Liver (tissue), 9 donors: ENCODE data around the gene TTC39A. TPM values are rescaled to one million over a fixed set of nuclear protein-coding genes. Genes with fewer than 3 reads are reported as not detected.

Experiments
- DNase-seq: peaks from one replicate; pipeline ENCODE4 v3.0.0-alpha.2; 2017; ENCODE audit warnings: low spot score
- H3K27ac ChIP-seq, 2 donors: one replicate each; pipeline ENCODE4 v1.7.0; 2013; ENCODE audit warnings: inconsistent platforms in 2 of 2, low read length in 2 of 2, control low read depth in 1 of 2, low read depth in 1 of 2, mild to moderate bottlenecking in 1 of 2
- H3K27me3 ChIP-seq, 4 donors: one replicate each; pipeline versions ENCODE4 v1.6.1 to v1.7.0; 2013; ENCODE audit warnings: low read length in 3 of 4, inconsistent platforms in 1 of 4, mild to moderate bottlenecking in 1 of 4, moderate library complexity in 1 of 4; ENCODE audit not compliant: control insufficient read depth in 4 of 4, insufficient read depth in 4 of 4
- H3K36me3 ChIP-seq, 4 donors: one replicate each; pipeline versions ENCODE4 v1.6.1 to v1.7.0; 2013; ENCODE audit warnings: low read length in 3 of 4, mild to moderate bottlenecking in 3 of 4, low read depth in 1 of 4, moderate library complexity in 1 of 4; ENCODE audit not compliant: control insufficient read depth in 4 of 4, insufficient read depth in 3 of 4
- H3K4me1 ChIP-seq, 4 donors: one replicate each; pipeline versions ENCODE4 v1.6.1 to v1.7.0; 2013; ENCODE audit warnings: low read length in 3 of 4, mild to moderate bottlenecking in 3 of 4, moderate library complexity in 1 of 4; ENCODE audit not compliant: control insufficient read depth in 4 of 4, insufficient read depth in 4 of 4
- H3K4me3 ChIP-seq, 3 donors: one replicate each; pipeline versions ENCODE4 v1.6.1 to v1.7.0; 2013; ENCODE audit warnings: low read length in 3 of 3, control low read depth in 1 of 3, low read depth in 1 of 3, mild to moderate bottlenecking in 1 of 3
- H3K9ac ChIP-seq, 2 donors: one replicate each; pipeline ENCODE4 v1.7.0; 2013; ENCODE audit warnings: low read length in 2 of 2, mild to moderate bottlenecking in 2 of 2, moderate library complexity in 2 of 2, control low read depth in 1 of 2, low read depth in 1 of 2
- H3K9me3 ChIP-seq, 4 donors: one replicate each; pipeline versions ENCODE4 v1.6.1 to v1.7.0; 2013; ENCODE audit warnings: low read length in 3 of 4; ENCODE audit not compliant: control insufficient read depth in 4 of 4
- EGR1 ChIP-seq, 2 donors: IDR thresholded peaks; 2 replicates each; pipeline ENCODE4 v1.6.1; 2016 to 2018; ENCODE audit warnings: antibody characterized with exemption in 2 of 2, low read depth in 2 of 2
- FOXA1 ChIP-seq: IDR thresholded peaks from 2 replicates; pipeline ENCODE4 v1.6.1; 2016; ENCODE audit warnings: antibody characterized with exemption
- FOXA2 ChIP-seq: IDR thresholded peaks from 2 replicates; pipeline ENCODE4 v1.6.1; 2016; ENCODE audit warnings: antibody characterized with exemption
- GABPA ChIP-seq, 2 donors: IDR thresholded peaks in 1 of 2; conservative IDR thresholded peaks in 1 of 2; 2 replicates each; pipeline ENCODE4 v1.6.1; 2016; ENCODE audit warnings: antibody characterized with exemption in 2 of 2, mild to moderate bottlenecking in 1 of 2, moderate library complexity in 1 of 2
- HNF4A ChIP-seq, 2 donors: conservative IDR thresholded peaks; 2 replicates each; pipeline ENCODE4 v1.6.1; 2016; ENCODE audit warnings: antibody characterized with exemption in 2 of 2, mild to moderate bottlenecking in 2 of 2
- HNF4G ChIP-seq: IDR thresholded peaks from 2 replicates; pipeline ENCODE4 v1.6.1; 2016; ENCODE audit warnings: antibody characterized with exemption
- JUND ChIP-seq, 2 donors: IDR thresholded peaks; 2 replicates each; pipeline ENCODE4 v1.6.1; 2016; ENCODE audit warnings: antibody characterized with exemption in 2 of 2
- NR2F2 ChIP-seq: IDR thresholded peaks from 2 replicates; pipeline ENCODE4 v1.6.1; 2016; ENCODE audit warnings: antibody characterized with exemption
- RAD21 ChIP-seq, 2 donors: IDR thresholded peaks; 2 replicates each; pipeline ENCODE4 v1.6.1; 2016; ENCODE audit warnings: antibody characterized with exemption in 2 of 2, mild to moderate bottlenecking in 2 of 2
- RXRA ChIP-seq, 2 donors: IDR thresholded peaks; 2 replicates each; pipeline ENCODE4 v1.6.1; 2017 to 2018; ENCODE audit warnings: antibody characterized with exemption in 2 of 2, mild to moderate bottlenecking in 1 of 2
- SP1 ChIP-seq: IDR thresholded peaks from 2 replicates; pipeline ENCODE4 v1.6.1; 2018; ENCODE audit warnings: antibody characterized with exemption, mild to moderate bottlenecking
- TAF1 ChIP-seq: conservative IDR thresholded peaks from 2 replicates; pipeline ENCODE4 v1.6.1; 2016; ENCODE audit warnings: antibody characterized with exemption, mild to moderate bottlenecking
- YY1 ChIP-seq: IDR thresholded peaks from 2 replicates; pipeline ENCODE4 v1.6.1; 2016; ENCODE audit warnings: antibody characterized with exemption, mild to moderate bottlenecking
- WGBS: extraction: QIAGEN DNeasy Blood & Tissue Kit; methylation state at CpG from one replicate; pipeline ENCODE4 v1.1.7; 2013; 5-methylcytosine and 5-hydroxymethylcytosine counted together
- polyA plus RNA-seq, 2 donors: library from polyadenylated mRNA; stranded (reverse) in 1 of 2; unstranded in 1 of 2; fragments of 200-250 nt in 1 of 2; fragments of >200 nt in 1 of 2; fragmentation: Nextera tagmentation in 1 of 2; extraction: Ambion mirVana in 1 of 2; gene quantifications; one replicate each; pipeline versions ENCODE4 v1.2.1 to v1.2.3, GENCODE V29; 2013 to 2015
- total RNA-seq, 2 donors: library from RNA; depleted of rRNA; stranded (reverse); fragments of >200 nt; gene quantifications; one replicate each; pipeline ENCODE4 v1.2.3, GENCODE V29; 2014
- TF ChIP-seq, protein P1 (sequence below): IDR thresholded peaks from 2 replicates; pipeline ENCODE4 v1.6.1; 2016; ENCODE audit warnings: antibody characterized with exemption
- TF ChIP-seq, protein P2 (sequence below): IDR thresholded peaks from 2 replicates; pipeline ENCODE4 v1.6.1; 2016; ENCODE audit warnings: antibody characterized with exemption
- TF ChIP-seq, protein P3 (sequence below): fragments of 150-350 bp; IDR thresholded peaks from 2 replicates; pipeline ENCODE4 v1.5.1; 2017; ENCODE audit warnings: improper control_type of control experiment, low read depth, low read length; ENCODE audit not compliant: missing input control
- TF ChIP-seq, protein P4 (sequence below): IDR thresholded peaks from 2 replicates; pipeline ENCODE4 v1.6.1; 2016; ENCODE audit warnings: antibody characterized with exemption
- TF ChIP-seq, protein P5 (sequence below): IDR thresholded peaks from 2 replicates; pipeline ENCODE4 v1.6.1; 2016; ENCODE audit warnings: antibody characterized with exemption, mild to moderate bottlenecking
- donor health status: healthy.
- donor health status: healthy.
- donor health status: healthy.
- donor health status: healthy.
- donor health status: healthy.

Gene TTC39A
- total and polyA plus RNA-seq, 4 donors: 0.32 to 1.9 (median 1.4) TPM

DNA sequence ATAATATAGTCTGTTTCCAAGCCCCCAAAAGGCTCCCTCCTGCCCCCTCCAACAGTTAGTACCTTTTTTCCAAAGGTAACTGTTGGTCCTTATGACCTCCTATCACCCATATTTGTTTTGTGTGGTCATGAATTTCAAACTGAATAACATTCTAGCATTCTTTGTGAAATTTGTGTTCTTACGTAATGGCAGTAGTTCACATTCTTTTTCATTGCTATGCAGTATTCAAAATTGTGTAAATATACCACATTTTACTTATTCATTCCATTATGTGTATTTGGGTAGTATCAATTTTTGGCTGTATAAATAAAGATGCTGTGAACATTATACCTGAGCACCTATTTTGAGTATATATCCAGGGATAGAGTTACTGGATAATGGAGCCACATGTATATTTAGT is 80.9 kb downstream of the TTC39A start:
- Histone ChIP-seq H3K9ac (no peak overlapping the region), H3K27ac (no peak overlapping the region), H3K4me3 (no peak overlapping the region), H3K27me3 (no peaks in the 10 kb centered on the region), H3K36me3 (no peaks in the 10 kb centered on the region), H3K9me3 (no peaks in the 10 kb centered on the region), H3K4me1 (peaks cover 3 to 16% (median 8%) of the 10 kb centered on the region in 4 donors)
- DNase-seq: no peak
- TF ChIP-seq, protein P1, sequence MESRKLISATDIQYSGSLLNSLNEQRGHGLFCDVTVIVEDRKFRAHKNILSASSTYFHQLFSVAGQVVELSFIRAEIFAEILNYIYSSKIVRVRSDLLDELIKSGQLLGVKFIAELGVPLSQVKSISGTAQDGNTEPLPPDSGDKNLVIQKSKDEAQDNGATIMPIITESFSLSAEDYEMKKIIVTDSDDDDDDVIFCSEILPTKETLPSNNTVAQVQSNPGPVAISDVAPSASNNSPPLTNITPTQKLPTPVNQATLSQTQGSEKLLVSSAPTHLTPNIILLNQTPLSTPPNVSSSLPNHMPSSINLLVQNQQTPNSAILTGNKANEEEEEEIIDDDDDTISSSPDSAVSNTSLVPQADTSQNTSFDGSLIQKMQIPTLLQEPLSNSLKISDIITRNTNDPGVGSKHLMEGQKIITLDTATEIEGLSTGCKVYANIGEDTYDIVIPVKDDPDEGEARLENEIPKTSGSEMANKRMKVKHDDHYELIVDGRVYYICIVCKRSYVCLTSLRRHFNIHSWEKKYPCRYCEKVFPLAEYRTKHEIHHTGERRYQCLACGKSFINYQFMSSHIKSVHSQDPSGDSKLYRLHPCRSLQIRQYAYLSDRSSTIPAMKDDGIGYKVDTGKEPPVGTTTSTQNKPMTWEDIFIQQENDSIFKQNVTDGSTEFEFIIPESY: no peak
- TF ChIP-seq RXRA (IDR thresholded peaks at IDR 0.05) (no peak), SP1 (no peak), JUND (IDR thresholded peaks at IDR 0.05) (no peak), HNF4A (conservative IDR thresholded peaks at IDR 0.05) (no peak), HNF4G (no peak), TAF1 (no peak), GABPA (IDR thresholded peaks at IDR 0.05 in 1 of 2, conservative IDR thresholded peaks at IDR 0.05 in 1 of 2) (no peak)
- WGBS: 91% methylated on average over 1 of the region's 1 CpG

DNA sequence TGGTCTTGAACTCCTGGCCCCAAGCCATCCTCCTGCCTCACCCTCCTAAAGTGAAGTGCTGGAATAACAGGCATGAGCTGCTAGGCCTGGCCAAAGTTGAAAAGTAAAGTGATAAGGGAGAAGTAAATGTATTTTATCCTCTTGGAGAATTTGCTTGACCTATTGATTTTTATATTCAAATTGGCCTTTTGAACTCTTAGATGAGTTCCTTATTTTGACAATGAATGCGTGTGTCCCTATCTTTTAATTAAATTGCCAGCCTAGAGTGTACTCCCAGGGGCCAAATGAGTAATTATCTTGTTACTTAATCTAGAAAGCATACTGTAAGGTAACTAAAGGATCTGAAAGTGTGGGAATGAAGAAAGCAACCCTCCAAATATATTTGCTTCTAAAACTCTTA is 82.9 kb downstream of the TTC39A start:
- Histone ChIP-seq H3K27ac (no peak overlapping the region), H3K4me3 (no peak overlapping the region), H3K4me1 (peaks cover 3 to 16% (median 8%) of the 10 kb centered on the region in 4 donors), H3K9me3 (no peaks in the 10 kb centered on the region), H3K36me3 (no peaks in the 10 kb centered on the region), H3K9ac (no peak overlapping the region), H3K27me3 (no peaks in the 10 kb centered on the region)
- no peak for DNase-seq
- 27% methylated on average over 1 of the region's 1 CpG for whole genome bisulfite sequencing
- TF ChIP-seq, protein P2, sequence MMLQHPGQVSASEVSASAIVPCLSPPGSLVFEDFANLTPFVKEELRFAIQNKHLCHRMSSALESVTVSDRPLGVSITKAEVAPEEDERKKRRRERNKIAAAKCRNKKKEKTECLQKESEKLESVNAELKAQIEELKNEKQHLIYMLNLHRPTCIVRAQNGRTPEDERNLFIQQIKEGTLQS: no peak
- TF ChIP-seq HNF4G: no peak
- TF ChIP-seq NR2F2: no peak
- no peak for TF ChIP-seq YY1
- TF ChIP-seq FOXA1: no peak
- TF ChIP-seq HNF4A (conservative IDR thresholded peaks at IDR 0.05): no peak
- TF ChIP-seq, protein P1: no peak
- no peak for TF ChIP-seq EGR1 (IDR thresholded peaks at IDR 0.05; ENCODE audit: low read depth in 2 of 2)
- TF ChIP-seq, protein P3, sequence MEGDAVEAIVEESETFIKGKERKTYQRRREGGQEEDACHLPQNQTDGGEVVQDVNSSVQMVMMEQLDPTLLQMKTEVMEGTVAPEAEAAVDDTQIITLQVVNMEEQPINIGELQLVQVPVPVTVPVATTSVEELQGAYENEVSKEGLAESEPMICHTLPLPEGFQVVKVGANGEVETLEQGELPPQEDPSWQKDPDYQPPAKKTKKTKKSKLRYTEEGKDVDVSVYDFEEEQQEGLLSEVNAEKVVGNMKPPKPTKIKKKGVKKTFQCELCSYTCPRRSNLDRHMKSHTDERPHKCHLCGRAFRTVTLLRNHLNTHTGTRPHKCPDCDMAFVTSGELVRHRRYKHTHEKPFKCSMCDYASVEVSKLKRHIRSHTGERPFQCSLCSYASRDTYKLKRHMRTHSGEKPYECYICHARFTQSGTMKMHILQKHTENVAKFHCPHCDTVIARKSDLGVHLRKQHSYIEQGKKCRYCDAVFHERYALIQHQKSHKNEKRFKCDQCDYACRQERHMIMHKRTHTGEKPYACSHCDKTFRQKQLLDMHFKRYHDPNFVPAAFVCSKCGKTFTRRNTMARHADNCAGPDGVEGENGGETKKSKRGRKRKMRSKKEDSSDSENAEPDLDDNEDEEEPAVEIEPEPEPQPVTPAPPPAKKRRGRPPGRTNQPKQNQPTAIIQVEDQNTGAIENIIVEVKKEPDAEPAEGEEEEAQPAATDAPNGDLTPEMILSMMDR: no peak
- no peak for TF ChIP-seq SP1
- TF ChIP-seq, protein P4, sequence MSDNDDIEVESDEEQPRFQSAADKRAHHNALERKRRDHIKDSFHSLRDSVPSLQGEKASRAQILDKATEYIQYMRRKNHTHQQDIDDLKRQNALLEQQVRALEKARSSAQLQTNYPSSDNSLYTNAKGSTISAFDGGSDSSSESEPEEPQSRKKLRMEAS: no peak
- TF ChIP-seq GABPA (IDR thresholded peaks at IDR 0.05 in 1 of 2, conservative IDR thresholded peaks at IDR 0.05 in 1 of 2): no peak
- no peak for TF ChIP-seq RAD21 (IDR thresholded peaks at IDR 0.05)
- TF ChIP-seq FOXA2: no peak
- TF ChIP-seq, protein P5, sequence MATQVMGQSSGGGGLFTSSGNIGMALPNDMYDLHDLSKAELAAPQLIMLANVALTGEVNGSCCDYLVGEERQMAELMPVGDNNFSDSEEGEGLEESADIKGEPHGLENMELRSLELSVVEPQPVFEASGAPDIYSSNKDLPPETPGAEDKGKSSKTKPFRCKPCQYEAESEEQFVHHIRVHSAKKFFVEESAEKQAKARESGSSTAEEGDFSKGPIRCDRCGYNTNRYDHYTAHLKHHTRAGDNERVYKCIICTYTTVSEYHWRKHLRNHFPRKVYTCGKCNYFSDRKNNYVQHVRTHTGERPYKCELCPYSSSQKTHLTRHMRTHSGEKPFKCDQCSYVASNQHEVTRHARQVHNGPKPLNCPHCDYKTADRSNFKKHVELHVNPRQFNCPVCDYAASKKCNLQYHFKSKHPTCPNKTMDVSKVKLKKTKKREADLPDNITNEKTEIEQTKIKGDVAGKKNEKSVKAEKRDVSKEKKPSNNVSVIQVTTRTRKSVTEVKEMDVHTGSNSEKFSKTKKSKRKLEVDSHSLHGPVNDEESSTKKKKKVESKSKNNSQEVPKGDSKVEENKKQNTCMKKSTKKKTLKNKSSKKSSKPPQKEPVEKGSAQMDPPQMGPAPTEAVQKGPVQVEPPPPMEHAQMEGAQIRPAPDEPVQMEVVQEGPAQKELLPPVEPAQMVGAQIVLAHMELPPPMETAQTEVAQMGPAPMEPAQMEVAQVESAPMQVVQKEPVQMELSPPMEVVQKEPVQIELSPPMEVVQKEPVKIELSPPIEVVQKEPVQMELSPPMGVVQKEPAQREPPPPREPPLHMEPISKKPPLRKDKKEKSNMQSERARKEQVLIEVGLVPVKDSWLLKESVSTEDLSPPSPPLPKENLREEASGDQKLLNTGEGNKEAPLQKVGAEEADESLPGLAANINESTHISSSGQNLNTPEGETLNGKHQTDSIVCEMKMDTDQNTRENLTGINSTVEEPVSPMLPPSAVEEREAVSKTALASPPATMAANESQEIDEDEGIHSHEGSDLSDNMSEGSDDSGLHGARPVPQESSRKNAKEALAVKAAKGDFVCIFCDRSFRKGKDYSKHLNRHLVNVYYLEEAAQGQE: no peak
